HepG2 (cell line): ENCODE data around the gene CFAP43. TPM values are rescaled to one million over a fixed set of nuclear protein-coding genes. Genes with fewer than 3 reads are reported as not detected.

Source experiments
- BCL6 ChIP-seq: IDR thresholded peaks from 2 replicates; pipeline ENCODE4 v1.6.1; 2016; ENCODE audit warnings: missing genetic modification reagents, missing compliant biosample characterization
- CBX5 ChIP-seq: sonication (generic); formaldehyde crosslinking; IDR thresholded peaks from 2 replicates; pipeline ENCODE4 v1.4.0; 2020; ENCODE audit warnings: missing genetic modification reagents, borderline replicate concordance
- EP300 ChIP-seq, 3 experiments: sonication (generic) in 1 of 3; formaldehyde crosslinking in 1 of 3; IDR thresholded peaks; 2 replicates each; pipeline versions ENCODE4 v1.5.1 to v1.6.1; 2011 to 2020; ENCODE audit warnings: low read depth in 2 of 3, low read length in 2 of 3, borderline replicate concordance in 1 of 3, improper control_type of control experiment in 1 of 3, mild to moderate bottlenecking in 1 of 3, missing genetic modification reagents in 1 of 3, moderate library complexity in 1 of 3
- GMEB1 ChIP-seq: sonication (generic); formaldehyde crosslinking; IDR thresholded peaks from 2 replicates; pipeline ENCODE4 v1.5.1; 2020; ENCODE audit warnings: missing genetic modification reagents, mild to moderate bottlenecking, borderline replicate concordance
- HDAC2 ChIP-seq: sonication (generic); formaldehyde crosslinking; IDR thresholded peaks from 2 replicates; pipeline ENCODE4 v1.4.0; 2020; ENCODE audit warnings: missing genetic modification reagents
- HMGXB3 ChIP-seq: sonication (generic); formaldehyde crosslinking; IDR thresholded peaks from 2 replicates; pipeline ENCODE4 v1.4.0; 2020; ENCODE audit warnings: missing genetic modification reagents, borderline replicate concordance
- JUND ChIP-seq: sonication (generic); formaldehyde crosslinking; IDR thresholded peaks from 2 replicates; pipeline ENCODE4 v1.8.0; 2022; ENCODE audit warnings: mild to moderate bottlenecking, missing genetic modification reagents
- LCORL ChIP-seq, 2 experiments: fragments of 450-650 bp in 1 of 2; sonication (generic) in 1 of 2; formaldehyde crosslinking in 1 of 2; IDR thresholded peaks; 2 replicates each; pipeline versions ENCODE4 v1.5.0 to v1.6.1; 2017 to 2020; ENCODE audit warnings: antibody characterized with exemption in 1 of 2, missing genetic modification reagents in 1 of 2
- NFE2 ChIP-seq: sonication (generic); formaldehyde crosslinking; IDR thresholded peaks from 2 replicates; pipeline ENCODE4 v1.4.0; 2020; ENCODE audit warnings: missing genetic modification reagents
- NR2F6 ChIP-seq, 2 experiments: IDR thresholded peaks; 2 replicates each; pipeline ENCODE4 v1.6.1; 2016; ENCODE audit warnings: antibody characterized with exemption in 1 of 2, mild to moderate bottlenecking in 1 of 2
- PHF21A ChIP-seq: sonication (generic); formaldehyde crosslinking; IDR thresholded peaks from 2 replicates; pipeline ENCODE4 v1.5.0; 2020; ENCODE audit warnings: mild to moderate bottlenecking, missing genetic modification reagents
- PPARG ChIP-seq: conservative IDR thresholded peaks from 2 replicates; pipeline ENCODE4 v1.6.1; 2016; ENCODE audit warnings: missing biosample characterization, missing genetic modification reagents
- RCOR2 ChIP-seq: IDR thresholded peaks from 2 replicates; pipeline ENCODE4 v1.6.1; 2016; ENCODE audit warnings: missing biosample characterization, missing genetic modification reagents
- SALL1 ChIP-seq: sonication (generic); formaldehyde crosslinking; IDR thresholded peaks from 2 replicates; pipeline ENCODE4 v1.8.0; 2022; ENCODE audit warnings: mild to moderate bottlenecking, missing genetic modification reagents
- SAP130 ChIP-seq: IDR thresholded peaks from 2 replicates; pipeline ENCODE4 v1.6.1; 2016; ENCODE audit warnings: low read depth
- SNRNP70 ChIP-seq: fragments of 200-400 bp; formaldehyde crosslinking; IDR thresholded peaks from 2 replicates; pipeline ENCODE4 v1.6.1; 2017; ENCODE audit warnings: mild to moderate bottlenecking, low read depth, low read length, moderate library complexity
- SOX13 ChIP-seq, 3 experiments: fragments of 450-650 bp in 1 of 3; sonication (generic) in 1 of 3; formaldehyde crosslinking in 1 of 3; IDR thresholded peaks in 2 of 3; conservative IDR thresholded peaks in 1 of 3; 2 replicates each; pipeline versions ENCODE4 v1.5.0 to v1.6.1; 2016 to 2020; ENCODE audit warnings: antibody characterized with exemption in 1 of 3, mild to moderate bottlenecking in 1 of 3, missing compliant biosample characterization in 1 of 3, missing genetic modification reagents in 1 of 3, moderate library complexity in 1 of 3
- TSC22D2 ChIP-seq: sonication (generic); formaldehyde crosslinking; IDR thresholded peaks from 2 replicates; pipeline ENCODE4 v1.5.1; 2020; ENCODE audit warnings: missing genetic modification reagents, mild to moderate bottlenecking, borderline replicate concordance
- ZNF10 ChIP-seq: sonication (generic); formaldehyde crosslinking; IDR thresholded peaks from 2 replicates; pipeline ENCODE4 v1.4.0; 2020; ENCODE audit warnings: mild to moderate bottlenecking, low read depth, missing genetic modification reagents, borderline replicate concordance
- ZNF703 ChIP-seq: sonication (generic); formaldehyde crosslinking; IDR thresholded peaks from 2 replicates; pipeline ENCODE4 v1.5.1; 2020; ENCODE audit warnings: missing genetic modification reagents, mild to moderate bottlenecking, moderate library complexity, borderline replicate concordance
- polyA plus RNA-seq, 8 experiments: library from polyadenylated mRNA; depleted of rRNA in 3 of 8; stranded (reverse) in 7 of 8; unstranded in 1 of 8; fragments of >200 nt; fragmentation: Illumina TruSeq in 4 of 8; extraction: Trizol in 4 of 8; gene quantifications; 2 replicates each; pipeline versions ENCODE4 v1.2.1 to v1.2.3, GENCODE V29; 2011 to 2016; ENCODE audit warnings: low read depth in 4 of 8, missing spikeins in 1 of 8, mixed read lengths in 1 of 8; ENCODE audit not compliant: insufficient read depth in 1 of 8
- total RNA-seq, 5 experiments: library from RNA; depleted of rRNA; stranded (reverse); fragments of >200 nt; fragmentation: Illumina TruSeq; extraction: Trizol; gene quantifications; 2 replicates each; pipeline ENCODE4 v1.2.3, GENCODE V29; 2016; ENCODE audit warnings: low read depth in 1 of 5

CFAP43 gene
- total and polyA plus RNA-seq, 2 of the 13 experiments (the other 11 are each of a cell fraction or from before 2014, with no cell fraction given): 0.24 to 0.38 TPM

- TF ChIP-seq HDAC2: peak; percentile 75
- TF ChIP-seq SAP130 (CRISPR knock-in tag): peak; percentile 58
- peak; percentile 59; the same call in 1 of the 2 replicates for TF ChIP-seq SALL1 (CRISPR knock-in tag)
- TF ChIP-seq BCL6 (CRISPR knock-in tag): peak; percentile 55
- TF ChIP-seq HMGXB3: 0 out of 2 replicates have a peak, but pooled peaks have one; percentile 22
- no peak for TF ChIP-seq JUND
- no peak for TF ChIP-seq TSC22D2
- TF ChIP-seq ZNF703 (CRISPR knock-in tag): no peak
- TF ChIP-seq ZNF10 (CRISPR knock-in tag): no peak
- no peak; the same call in 1 of the 2 replicates for TF ChIP-seq NR2F6 (IDR thresholded peaks at IDR 0.05)
- TF ChIP-seq NR2F6 (CRISPR knock-in tag; IDR thresholded peaks at IDR 0.05): peak; percentile 54; the same call in 1 of the 2 replicates
- 0 out of 2 replicates have a peak, but pooled peaks have one; percentile 42 for TF ChIP-seq PHF21A
- peak; percentile 61; the same call in 1 of the 2 replicates for TF ChIP-seq PPARG (CRISPR knock-in tag)
- no peak for TF ChIP-seq SNRNP70
- 0 out of 4 replicates have a peak, but pooled peaks of 1 of the 2 experiments have one; percentile 38 for TF ChIP-seq EP300 (IDR thresholded peaks at IDR 0.05; ENCODE audit: low read depth in 2 of 2, low read length in 2 of 2)
- TF ChIP-seq EP300 (CRISPR knock-in tag; IDR thresholded peaks at IDR 0.05; ENCODE audit: borderline replicate concordance): no peak
- TF ChIP-seq LCORL (IDR thresholded peaks at IDR 0.05): no peak
- TF ChIP-seq LCORL (CRISPR knock-in tag; IDR thresholded peaks at IDR 0.05): peak; percentile 78; the same call in 1 of the 2 replicates
- no peak for TF ChIP-seq SOX13 (IDR thresholded peaks at IDR 0.05)
- peak in 1 of 2 experiments; percentile 64; a peak in 2 of 4 replicates for TF ChIP-seq SOX13 (CRISPR knock-in tag; conservative IDR thresholded peaks at IDR 0.05 in 1 of 2, IDR thresholded peaks at IDR 0.05 in 1 of 2)
- TF ChIP-seq GMEB1 (CRISPR knock-in tag): no peak
- no peak for TF ChIP-seq CBX5
- no peak for TF ChIP-seq NFE2 (CRISPR knock-in tag)
- TF ChIP-seq RCOR2 (CRISPR knock-in tag): 0 out of 2 replicates have a peak, but pooled peaks have one; percentile 20
Measured at GRCh38 chr10:104277785-104278184, 45.6 kb upstream of the CFAP43 start (continued).
